Fibroblast of mammary gland (primary cell): ENCODE data around the gene ULK4.

Experiments used
- DNase-seq: peaks from one replicate; pipeline ENCODE4 v3.0.0-alpha.2; 2010; ENCODE audit warnings: low read depth
- H3K4me3 ChIP-seq: 2 replicates; pipeline ENCODE4 v1.5.1; 2011; ENCODE audit warnings: low read depth, mild to moderate bottlenecking, low read length, moderate library complexity; ENCODE audit not compliant: control insufficient read depth
- CTCF ChIP-seq: conservative IDR thresholded peaks from 2 replicates; pipeline ENCODE4 v1.5.1; 2011; ENCODE audit warnings: low read depth, low read length, inconsistent platforms; ENCODE audit not compliant: control insufficient read depth, insufficient read depth

ULK4 gene

GRCh38 chr3:41963823-41964222 lies 1.9 kb upstream of the ULK4 start:
- DNase-seq, result no peak
- H3K4me3 ChIP-seq, result no peak overlapping the region
- TF ChIP-seq CTCF, result no peak

GRCh38 chr3:41960826-41961750 lies 815 bp downstream of the ULK4 start:
- peak overlapping the region; percentile 87 for H3K4me3 ChIP-seq
- DNase-seq, result peak; percentile 55
- TF ChIP-seq CTCF, result no peak

GRCh38 chr3:41956574-41956973 lies 5.3 kb downstream of the ULK4 start:
- no peak for DNase-seq
- no peak overlapping the region for H3K4me3 ChIP-seq
- no peak for TF ChIP-seq CTCF

GRCh38 chr3:41955192-41955591 lies 6.7 kb downstream of the ULK4 start:
- no peak for DNase-seq
- no peak for TF ChIP-seq CTCF
- H3K4me3 ChIP-seq, result no peak overlapping the region

- no peak for DNase-seq
- H3K4me3 ChIP-seq, result no peak overlapping the region
- TF ChIP-seq CTCF, result no peak
These were observed 18.5 kb downstream of the ULK4 start for GRCh38 chr3:41943311-41943843.

- DNase-seq, result no peak
- TF ChIP-seq CTCF, result no peak
- H3K4me3 ChIP-seq, result no peak overlapping the region
These were observed 21.5 kb downstream of the ULK4 start for GRCh38 chr3:41940393-41940792.
